CD4-positive, alpha-beta T cell treated with Interleukin-17A for 1 hour (primary cell): Measurements from ENCODE around the gene TRERF1.
"Not testable (repeated sequence)": the region's sequence is repeated elsewhere in the genome, so short reads cannot be mapped to it uniquely, and the experiment has no call there.

Experiments
- DNase-seq: peaks from one replicate; pipeline ENCODE4 v3.0.0-alpha.2; 2020

The TRERF1 gene

DNA sequence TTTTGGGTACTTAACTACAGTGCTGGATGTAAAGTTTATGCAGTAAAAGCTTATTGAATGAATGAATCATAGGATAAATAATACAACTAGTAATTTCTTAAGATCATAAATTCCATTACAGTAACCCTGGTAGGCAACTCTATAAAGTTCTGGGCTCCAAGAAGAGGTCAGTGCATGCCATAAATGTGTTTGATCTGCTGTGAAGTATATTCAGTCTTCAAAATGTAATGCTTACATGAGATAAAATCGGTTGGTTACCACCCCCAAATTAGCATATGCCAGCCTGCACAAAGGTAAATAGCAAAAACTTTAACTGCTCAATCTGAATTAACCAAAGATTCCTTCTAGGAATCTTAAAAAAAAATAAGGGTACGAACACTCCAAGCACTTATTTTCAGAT is 244.2 kb downstream of the TRERF1 start:
- not testable (repeated sequence) for DNase-seq

DNA sequence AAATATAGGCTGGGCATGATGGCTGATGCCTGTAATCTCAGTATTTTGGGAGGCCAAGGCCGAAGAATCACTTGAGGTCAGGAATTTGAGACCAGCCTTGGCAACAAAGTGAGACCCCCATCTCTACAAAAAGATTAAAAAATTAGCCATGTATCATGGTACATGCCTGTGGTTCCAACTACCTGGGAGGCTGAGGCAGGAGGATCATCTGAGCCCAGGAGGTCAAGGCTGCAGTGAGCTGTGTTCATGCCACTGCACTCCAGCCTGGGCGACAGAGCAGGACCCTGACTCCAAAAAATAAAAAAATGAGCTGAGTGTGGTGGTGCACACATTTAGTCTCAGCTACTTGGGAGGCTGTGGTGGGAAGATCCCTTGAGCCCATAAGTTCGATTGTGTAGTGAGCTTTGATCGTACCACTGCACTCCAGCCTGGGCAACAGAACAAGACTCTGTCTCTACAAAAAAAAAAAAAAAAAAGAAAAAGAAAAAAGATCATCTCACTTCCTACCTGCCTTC is 246.9 kb downstream of the TRERF1 start:
- DNase-seq: no peak

DNA sequence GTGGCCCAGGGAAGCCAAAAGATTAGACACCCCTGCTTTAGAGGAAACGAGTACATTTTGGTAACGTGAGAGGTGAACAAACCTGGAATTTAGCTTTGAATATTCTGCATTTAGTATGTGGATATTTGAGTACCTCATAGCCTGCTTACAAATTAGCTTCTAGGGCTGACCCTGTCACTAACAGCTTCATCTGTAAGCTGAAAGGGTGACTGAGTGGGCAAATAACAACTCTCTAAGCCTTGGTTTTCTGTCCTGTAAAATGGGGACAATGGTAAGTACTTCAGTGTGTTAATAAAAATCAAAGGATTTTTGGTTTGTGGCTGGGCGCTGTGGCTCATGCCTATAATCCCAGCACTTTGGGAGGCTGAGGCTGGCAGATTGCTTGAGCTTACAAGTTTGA is 248.5 kb downstream of the TRERF1 start:
- no peak for DNase-seq

DNA sequence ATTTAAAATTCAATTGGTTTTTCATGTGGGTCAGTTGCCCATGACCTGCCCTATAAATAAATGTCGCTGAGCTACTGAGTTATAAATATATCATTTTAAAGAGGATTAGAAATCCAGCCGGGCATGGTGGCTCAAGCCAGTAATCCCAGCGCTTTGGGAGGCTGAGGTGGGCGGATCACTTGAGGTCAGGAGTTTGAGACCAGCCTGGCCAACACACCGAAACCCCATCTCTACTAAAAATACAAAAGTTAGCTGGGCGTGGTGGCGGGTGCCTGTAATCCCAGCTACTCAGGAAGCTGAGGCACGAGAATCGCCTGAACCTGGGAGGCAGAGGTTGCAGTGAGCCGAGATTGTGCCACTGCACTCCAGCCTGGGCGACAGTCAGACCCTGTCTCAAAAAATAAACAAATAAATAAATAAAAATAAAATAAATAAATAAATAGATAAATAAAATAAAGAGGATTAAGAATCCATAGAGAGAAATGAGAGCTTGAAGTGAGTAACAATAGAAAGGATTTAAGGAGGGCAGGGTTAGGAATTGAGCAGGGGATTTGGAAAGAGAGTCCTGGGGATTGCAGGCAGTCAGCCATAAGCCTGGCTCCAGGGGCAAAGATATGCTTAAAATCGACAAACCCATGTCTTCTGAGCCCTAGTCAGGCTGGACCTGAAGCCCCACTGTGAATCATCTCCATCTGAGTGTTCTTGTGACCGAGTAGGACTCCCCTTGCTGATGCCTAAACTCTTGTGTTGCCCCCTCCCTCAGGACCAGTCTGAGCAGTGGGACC is 249.4 kb downstream of the TRERF1 start:
- DNase-seq: not testable (repeated sequence)

DNA sequence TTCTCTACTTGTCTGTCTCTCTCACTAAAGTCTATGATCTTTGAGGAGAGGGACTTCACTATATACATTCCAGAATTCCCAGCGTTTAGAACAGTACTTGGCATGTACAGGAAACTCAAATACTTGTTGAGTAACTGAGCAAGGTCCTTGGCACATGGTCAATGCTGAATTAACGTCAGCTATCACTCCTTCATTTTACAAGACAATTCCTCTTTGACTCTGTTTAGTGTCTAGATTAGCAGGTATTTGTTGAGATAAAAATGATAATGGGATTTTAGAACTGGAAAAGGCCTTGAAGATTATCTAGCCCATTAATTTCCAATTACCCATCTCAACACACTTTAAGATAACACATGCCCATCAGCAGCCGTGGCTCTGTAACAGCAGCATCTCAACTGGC is 250.3 kb downstream of the TRERF1 start:
- no peak for DNase-seq

DNA sequence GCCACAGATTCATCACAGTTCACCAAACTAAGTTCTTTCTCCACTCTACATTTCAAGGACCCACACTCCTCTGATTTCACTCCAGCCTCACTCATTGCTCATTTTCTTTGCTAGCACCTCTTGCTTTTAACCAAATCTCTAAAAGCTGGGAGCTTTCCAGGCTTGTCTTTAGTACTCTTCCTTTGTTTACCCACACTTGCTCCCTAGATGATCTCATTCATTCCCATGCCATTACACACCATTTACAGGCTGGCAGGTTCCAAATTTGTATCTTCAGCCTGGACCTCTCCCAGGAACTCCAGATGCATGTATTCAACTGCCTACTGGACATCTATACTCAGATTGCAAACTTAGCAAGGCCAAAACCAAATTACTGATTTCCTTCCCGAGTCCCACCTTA is 251.7 kb downstream of the TRERF1 start:
- DNase-seq: no peak

DNA sequence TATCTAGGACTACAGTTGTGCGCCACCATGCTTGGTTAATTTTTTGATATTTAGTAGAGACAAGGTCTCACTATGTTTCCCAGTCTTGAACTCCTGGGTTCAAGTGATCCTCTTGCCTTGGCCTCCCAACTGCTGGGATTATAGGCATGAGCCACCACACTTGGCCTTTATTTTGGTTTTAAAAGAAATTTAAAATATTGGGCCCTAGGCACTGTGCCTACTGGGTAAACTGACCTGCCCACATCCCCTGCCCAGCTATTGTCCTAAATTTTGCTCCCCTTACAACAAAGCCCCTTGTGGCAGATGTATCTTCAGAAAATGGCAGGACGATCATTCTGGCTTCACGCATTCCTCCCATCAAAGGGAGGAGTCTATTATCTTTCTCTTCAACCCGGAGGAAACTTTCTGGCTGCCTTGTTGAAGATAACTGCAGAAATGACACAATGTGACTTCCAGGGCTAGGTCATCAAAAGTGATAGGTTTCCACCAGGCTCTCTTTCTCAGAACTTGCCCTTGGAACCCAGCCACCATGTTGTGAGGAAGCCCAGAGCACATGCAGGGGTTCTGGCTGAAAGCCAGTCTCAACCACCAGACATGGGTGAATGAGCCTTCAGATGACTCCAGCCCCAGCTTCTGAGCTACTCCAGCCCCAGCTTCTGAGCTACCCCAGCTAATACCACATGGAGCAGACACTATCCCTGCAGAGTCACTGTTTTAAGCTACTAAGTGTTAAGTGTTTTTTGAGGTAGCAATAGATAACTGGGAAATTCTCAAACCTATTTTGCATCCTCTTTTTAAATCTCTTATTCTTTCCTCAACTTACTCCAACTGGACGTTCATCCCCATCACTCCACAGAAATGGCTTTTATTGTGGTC is 252.4 kb downstream of the TRERF1 start:
- DNase-seq: no peak

DNA sequence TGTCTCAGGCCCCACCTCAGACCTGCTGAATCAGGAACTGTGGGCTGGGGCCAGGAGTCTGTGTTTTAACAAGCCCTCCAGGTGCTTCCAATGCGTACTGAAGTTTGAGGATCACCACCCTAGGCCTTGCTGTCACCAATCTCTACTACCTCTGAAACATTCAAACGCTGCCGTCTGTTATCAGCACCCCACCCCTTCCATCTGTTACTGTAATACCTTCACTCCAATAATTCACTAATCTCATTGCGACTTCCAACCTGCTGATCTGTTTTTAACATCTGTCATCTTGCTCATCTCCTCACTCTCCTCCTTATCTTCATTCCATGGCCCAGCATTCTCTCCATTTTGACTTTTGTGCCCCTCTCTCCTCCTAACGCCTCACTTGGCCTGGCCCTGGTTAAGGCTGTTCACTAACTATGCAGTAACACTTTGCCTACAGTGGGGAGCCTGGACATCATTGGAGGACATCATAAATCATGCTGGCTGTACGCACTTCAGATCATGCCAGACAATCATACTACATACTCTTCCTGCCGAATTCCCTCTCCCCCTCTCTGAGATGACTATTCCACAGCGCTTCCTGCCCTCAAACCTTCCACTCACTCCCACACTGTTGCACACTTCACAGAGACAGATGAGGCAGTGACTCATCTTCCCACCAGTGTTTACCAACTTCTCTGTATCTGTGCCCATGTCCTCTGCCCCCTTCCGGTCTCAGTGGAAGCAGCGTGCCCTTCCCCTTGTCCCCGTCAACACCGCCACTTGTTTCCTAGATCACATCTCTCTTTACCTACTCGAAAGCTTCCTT is 254.0 kb downstream of the TRERF1 start:
- no peak for DNase-seq

DNA sequence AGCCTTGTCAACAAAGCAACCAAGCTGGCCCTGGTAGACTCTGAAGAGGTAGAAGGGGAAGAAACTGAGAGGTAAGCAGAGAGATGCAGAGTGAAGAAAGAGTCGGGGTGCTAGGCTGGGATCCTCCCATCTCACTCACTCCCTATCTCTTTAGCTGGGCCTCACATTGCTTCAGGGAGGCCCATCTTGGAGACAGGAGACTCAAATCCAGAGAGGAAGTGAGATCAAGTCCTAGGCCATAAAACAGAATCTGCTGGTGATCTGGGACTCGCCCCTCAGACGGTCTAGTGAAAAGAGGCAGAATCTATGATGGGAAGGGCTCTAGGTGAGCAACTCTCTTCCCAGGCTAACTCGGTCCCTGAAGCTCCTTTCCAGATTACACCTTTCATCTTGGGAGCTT is 256.3 kb downstream of the TRERF1 start:
- DNase-seq: no peak

DNA sequence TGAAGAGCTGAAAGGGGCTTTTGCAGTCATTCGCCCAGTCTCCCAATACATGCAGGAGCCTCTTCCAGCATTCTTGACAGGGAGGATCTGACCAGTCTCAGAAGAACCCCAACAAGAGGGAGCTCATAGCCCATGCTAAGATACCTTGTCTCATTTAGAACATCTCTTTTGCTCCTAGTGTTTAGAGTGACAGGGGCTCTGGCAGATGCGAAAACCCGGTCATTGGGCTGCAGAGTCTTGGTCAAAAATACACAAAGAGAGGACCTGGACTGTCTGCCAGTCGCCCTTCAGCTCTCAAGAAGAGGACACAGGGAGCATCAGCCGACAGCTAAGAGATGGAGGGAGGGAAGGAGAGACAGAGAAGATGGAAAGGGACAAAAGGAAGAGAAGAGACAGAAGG is 257.7 kb downstream of the TRERF1 start:
- DNase-seq: no peak

DNA sequence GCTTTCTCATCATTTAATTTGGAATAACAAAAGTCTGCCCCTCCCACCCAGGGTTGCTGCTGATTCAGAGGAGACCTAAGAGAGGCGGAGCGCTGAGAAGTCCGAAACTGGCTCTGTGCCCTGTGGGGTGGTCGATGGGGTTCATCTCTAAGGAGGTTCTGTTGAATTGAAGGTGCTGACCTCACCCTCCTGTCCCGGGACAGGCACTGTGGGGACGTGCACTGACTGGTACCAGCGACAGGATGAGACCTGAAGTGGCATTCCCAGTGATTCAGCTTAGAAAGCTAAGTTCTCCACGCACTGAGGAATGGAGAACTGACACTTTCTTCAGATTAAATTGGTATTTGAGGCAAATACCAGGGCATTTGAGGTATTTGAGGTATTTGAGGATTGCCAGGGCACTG is 258.2 kb downstream of the TRERF1 start:
- no peak for DNase-seq

DNA sequence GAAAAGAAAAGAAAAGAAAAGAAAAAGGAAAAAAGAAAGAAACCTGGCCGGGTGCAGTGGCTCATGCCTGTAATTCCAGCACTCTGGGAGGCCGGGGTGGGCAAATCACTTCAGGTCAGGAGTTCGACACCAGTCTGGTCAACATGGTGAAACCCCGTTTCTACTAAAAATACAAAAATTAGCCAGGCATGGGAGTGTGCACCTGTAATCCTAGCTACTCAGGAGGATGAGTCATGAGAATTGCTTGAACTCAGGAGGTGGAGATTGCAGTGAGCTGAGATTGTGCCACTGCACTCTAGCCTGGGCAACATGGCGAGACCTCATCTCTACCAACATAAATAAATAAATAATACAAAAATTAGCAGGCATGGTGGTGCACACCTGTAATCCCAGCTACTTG is 259.3 kb downstream of the TRERF1 start:
- not testable (repeated sequence) for DNase-seq

DNA sequence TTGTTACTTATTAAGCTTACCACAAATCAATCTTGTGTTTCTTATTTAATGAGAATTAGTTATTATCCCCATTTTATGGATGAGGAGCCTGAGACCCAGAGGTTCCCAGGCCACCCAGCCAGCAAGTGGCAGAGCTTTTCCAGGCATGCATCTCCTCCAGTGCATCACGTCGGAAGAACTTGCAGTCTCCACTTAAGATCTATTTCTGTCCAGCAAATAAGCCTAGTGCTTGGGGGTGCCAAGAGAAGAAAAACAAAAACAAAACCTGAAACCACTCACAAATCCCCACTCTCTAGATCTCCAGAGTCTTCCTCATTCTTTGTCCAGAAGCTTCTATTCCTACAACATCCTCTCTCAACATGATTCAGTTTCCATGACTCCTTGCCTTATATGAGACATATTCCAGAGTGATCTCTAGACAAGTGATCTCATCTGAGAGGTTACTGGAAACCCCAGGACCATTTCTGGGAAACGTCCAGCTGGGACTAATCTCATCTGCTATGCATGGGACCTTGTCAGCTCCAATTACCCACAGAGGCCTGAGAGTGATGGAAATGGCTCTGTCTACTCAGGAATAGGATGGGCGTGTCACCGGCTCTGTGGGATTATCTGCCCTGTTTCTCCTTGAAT is 261.1 kb downstream of the TRERF1 start:
- DNase-seq: no peak

DNA sequence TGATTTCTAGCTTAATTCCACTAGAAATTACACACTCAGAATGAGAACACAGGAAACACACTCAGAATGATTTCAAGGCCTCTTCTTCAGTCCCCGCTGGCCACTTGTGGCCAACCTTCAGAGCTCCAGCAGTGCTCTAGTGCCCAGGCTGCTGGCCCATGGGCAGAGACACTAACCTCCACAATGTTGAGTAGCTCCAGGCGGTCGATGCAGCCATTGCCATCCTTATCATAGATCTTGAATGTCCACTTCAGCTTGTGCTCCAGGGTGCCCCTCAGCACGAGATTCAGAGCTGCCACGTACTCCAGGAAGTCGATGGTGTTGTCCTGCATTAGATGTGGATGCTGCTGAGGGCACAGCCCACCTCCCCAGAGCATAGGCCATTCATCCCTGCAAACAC is 263.3 kb downstream of the TRERF1 start:
- no peak for DNase-seq

DNA sequence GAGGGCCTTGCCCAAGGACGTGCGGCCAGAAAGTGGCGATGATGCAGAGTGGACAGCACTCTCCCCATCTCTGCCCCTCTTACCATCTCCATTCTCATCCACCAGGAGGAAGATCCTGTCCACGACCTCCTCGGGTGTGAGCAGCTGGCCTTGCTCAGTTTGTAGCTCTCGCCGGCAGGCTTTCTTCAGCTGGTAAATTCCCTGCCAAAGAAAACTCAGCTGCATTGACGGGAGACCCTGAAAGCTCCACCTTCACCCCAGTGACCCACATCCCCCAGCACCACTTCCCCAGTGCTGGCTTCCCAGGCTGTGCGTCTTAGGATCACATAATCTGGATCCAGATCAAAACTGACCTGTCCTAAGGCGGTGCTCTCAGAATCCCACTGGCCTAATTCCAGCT is 266.1 kb downstream of the TRERF1 start:
- no peak for DNase-seq

DNA sequence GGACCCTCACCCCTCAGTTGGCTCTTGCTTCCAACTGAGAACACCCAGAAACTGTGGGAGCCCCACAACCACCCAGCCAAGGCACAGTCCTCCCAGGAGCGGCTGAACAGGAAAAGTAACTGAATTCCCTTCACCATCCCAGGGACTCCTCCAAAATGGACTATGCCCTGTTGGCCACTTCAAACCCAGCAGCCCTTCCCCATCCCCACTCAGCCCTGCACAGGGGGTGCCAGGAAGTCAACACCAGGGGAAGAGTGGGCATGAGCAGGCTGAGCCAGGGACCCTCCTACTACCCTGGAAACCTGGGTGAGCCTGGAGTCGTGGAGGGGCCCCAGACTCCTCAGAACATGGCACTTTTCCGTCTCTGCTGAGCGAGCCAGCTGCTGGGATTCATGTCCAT is 267.3 kb downstream of the TRERF1 start:
- DNase-seq: no peak

DNA sequence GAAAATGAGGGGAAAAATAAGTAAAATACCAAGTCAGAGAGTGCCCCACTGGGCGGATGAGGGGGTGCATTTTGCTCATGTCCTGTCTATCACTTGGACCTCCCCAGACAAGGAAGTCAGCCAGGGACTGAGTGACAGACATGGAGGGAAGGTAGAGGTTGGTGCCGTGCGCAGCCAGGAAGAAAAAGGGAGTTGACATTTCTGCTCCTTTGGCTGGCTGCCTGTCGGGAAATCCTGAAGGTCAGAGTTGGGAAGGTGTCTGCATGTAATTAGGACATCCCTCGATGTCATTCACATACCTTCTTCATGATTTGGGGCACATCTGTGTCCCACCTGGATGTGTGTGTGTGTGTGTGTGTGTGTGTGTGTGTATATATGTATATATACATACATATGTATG is 269.6 kb downstream of the TRERF1 start:
- DNase-seq: no peak

DNA sequence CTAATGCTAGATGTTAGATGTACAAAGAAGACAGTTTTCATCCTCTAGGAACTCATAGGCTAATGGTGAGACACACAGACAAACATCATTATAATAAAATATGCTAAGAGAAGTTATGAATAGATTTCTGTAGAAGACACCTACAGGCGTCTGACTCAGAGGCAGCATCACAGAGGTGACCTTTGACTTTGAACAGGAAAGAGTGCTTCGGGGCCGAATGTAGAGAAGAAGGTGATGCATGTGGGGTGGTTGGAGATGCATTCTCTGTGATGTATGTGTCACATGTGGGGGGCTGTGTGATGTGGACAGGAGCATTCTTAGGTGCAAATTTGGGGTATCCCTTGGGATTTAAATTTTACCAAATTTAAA is 271.8 kb downstream of the TRERF1 start:
- DNase-seq: no peak

DNA sequence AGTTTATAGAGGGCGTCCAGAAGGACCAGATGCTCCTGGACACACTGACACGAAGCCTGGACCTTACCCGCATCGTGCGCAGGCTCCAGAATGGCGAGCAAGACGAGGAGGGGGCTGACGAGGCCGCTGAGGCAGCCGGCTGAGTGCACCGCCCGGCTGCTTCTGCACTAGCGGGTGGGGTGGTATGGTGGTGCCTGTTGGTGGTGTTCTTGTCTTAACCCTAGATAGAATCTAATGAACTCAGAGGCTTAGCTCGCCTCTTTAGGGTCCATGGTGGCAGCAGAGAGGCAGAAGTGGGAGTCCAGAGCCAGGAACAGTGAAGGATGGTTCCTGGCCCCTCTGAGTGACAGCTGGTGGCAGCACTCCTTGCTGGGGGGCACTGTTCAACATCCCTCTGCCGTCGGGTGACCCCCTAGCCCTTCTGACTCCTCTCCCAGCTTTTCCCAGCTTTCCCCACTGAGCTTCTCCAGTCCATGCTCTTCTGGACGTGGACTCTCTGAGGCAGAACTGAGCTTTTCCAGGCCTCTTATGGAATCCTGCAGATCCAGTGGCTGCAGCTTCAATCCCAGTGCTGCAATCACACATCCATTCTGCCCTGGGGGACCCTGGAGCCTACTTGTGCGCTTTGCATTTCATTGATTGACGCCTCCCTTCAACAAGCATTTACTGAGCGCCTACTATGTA is 272.3 kb downstream of the TRERF1 start:
- no peak for DNase-seq

DNA sequence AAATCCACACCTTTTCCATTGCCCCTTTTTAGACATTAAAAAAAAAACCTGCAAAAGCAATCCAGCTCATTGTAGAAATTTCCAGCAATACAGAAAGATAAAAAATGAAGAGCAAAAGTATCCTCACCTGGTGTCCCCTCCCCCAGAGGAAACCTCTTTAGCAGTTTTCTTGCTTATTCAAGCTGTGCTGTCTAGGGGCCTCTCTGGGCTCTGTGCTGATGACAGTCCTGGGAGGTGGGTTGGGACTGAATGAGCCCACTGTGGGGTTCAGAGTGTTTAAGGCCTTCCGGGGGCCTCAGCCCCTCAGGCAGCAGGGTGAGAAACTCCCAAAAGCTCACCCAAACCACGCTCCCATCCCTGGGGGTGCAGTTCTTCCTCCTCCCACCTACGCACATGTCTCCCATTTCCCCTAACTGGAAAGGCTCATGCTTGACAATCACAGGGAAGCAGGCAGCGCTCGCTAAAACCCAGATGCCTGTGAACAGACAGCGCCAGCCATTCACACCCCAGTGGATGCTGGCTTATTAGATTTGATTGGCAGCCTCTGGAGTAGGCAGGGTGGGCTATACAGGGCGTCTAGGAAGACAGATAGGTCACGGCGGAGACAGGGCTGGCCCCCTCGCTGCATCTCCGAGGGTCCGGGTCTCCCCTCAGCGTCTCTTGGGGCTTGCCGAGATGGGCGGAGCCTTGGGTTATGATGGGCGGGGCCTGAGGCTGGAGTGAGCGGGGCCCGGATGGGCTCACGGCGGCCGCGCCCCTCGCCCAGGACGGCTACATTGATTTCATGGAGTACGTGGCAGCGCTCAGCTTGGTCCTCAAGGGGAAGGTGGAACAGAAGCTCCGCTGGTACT is 274.0 kb downstream of the TRERF1 start:
- DNase-seq: no peak

DNA sequence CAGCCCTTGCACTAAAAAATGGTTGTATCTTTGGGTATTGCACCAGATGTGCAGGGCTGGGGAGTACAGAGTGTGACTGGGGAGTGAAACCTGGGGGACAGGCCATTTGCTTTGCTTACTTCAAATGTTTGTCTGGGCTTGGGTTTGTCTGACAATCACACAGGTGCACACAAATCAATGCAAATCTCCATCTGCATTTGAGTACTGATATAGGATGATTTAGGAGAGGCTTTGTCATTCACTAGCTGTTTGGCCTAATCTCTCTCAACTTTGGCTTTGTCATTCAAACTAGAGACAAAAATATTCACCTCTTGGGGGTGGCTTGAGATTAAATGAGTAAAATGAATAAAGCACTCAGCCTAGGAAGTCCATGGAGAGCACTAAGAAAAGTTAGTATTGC is 274.7 kb downstream of the TRERF1 start:
- no peak for DNase-seq
